ENCODE data around the gene PDGFA. TPM values are rescaled to one million over a fixed set of nuclear protein-coding genes. Genes with fewer than 3 reads are reported as not detected.

PDGFA gene
- polyA plus RNA-seq, 1 experiment: 17.4 TPM

- no peak for DNase-seq (ENCODE audit: low read depth)
- CTCF ChIA-PET: interaction anchor here (0.9 kb wide), 1 partner anchor 47 kb away, joined by 4 read pairs; the partner anchor contains the start of gene PDGFA
- Histone ChIP-seq H3K4me3 (ENCODE audit: low read depth, low read length) (no peak overlapping the region), H3K27me3 (ENCODE audit: control insufficient read depth, insufficient read depth, low read length) (no peaks in the 10 kb centered on the region), H3K36me3 (ENCODE audit: control insufficient read depth, insufficient read depth, low read length) (no peaks in the 10 kb centered on the region)
- POLR2A ChIA-PET: no interaction called here
- TF ChIP-seq CTCF (IDR thresholded peaks at IDR 0.05; ENCODE audit: insufficient read depth, low read depth, low read length): no peak
These were observed 47.0 kb downstream of the PDGFA start for GRCh38 chr7:472640-472957.

- TF ChIP-seq CTCF (IDR thresholded peaks at IDR 0.05; ENCODE audit: insufficient read depth, low read depth, low read length): no peak
- ChIA-PET CTCF (interaction anchor here (0.9 kb wide), 1 partner anchor 48 kb away, joined by 4 read pairs; the partner anchor contains the start of gene PDGFA), POLR2A (no interaction called here)
- Histone ChIP-seq H3K36me3 (ENCODE audit: control insufficient read depth, insufficient read depth, low read length) (no peaks in the 10 kb centered on the region), H3K4me3 (ENCODE audit: low read depth, low read length) (no peak overlapping the region), H3K27me3 (ENCODE audit: control insufficient read depth, insufficient read depth, low read length) (no peaks in the 10 kb centered on the region)
- DNase-seq (ENCODE audit: low read depth): peak; percentile 83
These were observed 47.6 kb downstream of the PDGFA start for GRCh38 chr7:471866-472639.

GRCh38 chr7:471191-471865 is 48.3 kb downstream of the PDGFA start:
- ChIA-PET POLR2A (no interaction called here), CTCF (no interaction called here)
- H3K4me3 ChIP-seq (ENCODE audit: low read depth, low read length): no peak overlapping the region
- no peaks in the 10 kb centered on the region for H3K36me3 ChIP-seq (ENCODE audit: control insufficient read depth, insufficient read depth, low read length)
- no peak for TF ChIP-seq CTCF (IDR thresholded peaks at IDR 0.05; ENCODE audit: insufficient read depth, low read depth, low read length)
- DNase-seq (ENCODE audit: low read depth): no peak
- H3K27me3 ChIP-seq (ENCODE audit: control insufficient read depth, insufficient read depth, low read length): no peaks in the 10 kb centered on the region

GRCh38 chr7:469563-469961 is 50.1 kb downstream of the PDGFA start:
- H3K27me3 ChIP-seq (ENCODE audit: control insufficient read depth, insufficient read depth, low read length): no peaks in the 10 kb centered on the region
- TF ChIP-seq CTCF (IDR thresholded peaks at IDR 0.05; ENCODE audit: insufficient read depth, low read depth, low read length): no peak
- ChIA-PET POLR2A (no interaction called here), CTCF (no interaction called here)
- H3K36me3 ChIP-seq (ENCODE audit: control insufficient read depth, insufficient read depth, low read length): no peaks in the 10 kb centered on the region
- H3K4me3 ChIP-seq (ENCODE audit: low read depth, low read length): no peak overlapping the region
- DNase-seq (ENCODE audit: low read depth): no peak

GRCh38 chr7:468681-469562 is 50.7 kb downstream of the PDGFA start:
- POLR2A ChIA-PET: no interaction called here
- CTCF ChIA-PET: no interaction called here
- no peaks in the 10 kb centered on the region for H3K36me3 ChIP-seq (ENCODE audit: control insufficient read depth, insufficient read depth, low read length)
- DNase-seq (ENCODE audit: low read depth): peak; percentile 35
- TF ChIP-seq CTCF (IDR thresholded peaks at IDR 0.05; ENCODE audit: insufficient read depth, low read depth, low read length): no peak
- H3K27me3 ChIP-seq (ENCODE audit: control insufficient read depth, insufficient read depth, low read length): no peaks in the 10 kb centered on the region
- H3K4me3 ChIP-seq (ENCODE audit: low read depth, low read length): no peak overlapping the region

Data from BJ (cell line).